ENCODE results near the gene HADHA.

DNA sequence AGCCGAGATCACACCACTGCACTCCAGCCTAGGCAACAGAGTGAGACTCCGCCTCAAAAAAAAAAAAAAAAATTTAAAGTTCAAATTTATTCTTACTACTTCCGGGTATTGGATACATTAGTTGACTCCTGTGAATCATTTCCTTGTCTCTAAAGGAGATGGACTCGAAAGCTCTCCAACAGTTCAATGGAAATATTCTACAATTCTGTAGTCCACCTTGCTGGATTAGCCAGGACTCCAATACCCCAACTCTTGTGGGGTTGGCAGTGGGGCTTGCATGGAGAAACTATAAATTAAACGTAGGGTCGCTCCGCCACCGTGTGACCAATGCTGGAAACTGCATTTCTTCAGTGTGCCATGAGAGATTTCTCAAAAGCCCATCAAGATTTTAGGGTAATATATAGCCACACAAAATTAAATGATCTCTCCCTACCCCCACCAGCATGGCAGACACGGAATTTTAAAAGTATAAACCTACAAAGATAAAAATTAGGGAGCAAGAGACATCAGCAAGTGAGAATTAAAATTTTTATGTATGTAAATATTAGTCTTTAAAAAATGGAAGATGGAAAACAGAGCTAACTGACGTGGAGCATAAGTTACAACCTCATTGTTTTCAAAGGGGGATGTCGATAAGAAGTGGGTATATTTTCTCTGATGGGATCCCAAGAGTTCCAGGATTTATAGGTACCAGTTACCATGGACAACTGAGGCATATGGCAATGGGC is 99.3 kb downstream of the HADHA start:
- TF ChIP-seq, protein P1, sequence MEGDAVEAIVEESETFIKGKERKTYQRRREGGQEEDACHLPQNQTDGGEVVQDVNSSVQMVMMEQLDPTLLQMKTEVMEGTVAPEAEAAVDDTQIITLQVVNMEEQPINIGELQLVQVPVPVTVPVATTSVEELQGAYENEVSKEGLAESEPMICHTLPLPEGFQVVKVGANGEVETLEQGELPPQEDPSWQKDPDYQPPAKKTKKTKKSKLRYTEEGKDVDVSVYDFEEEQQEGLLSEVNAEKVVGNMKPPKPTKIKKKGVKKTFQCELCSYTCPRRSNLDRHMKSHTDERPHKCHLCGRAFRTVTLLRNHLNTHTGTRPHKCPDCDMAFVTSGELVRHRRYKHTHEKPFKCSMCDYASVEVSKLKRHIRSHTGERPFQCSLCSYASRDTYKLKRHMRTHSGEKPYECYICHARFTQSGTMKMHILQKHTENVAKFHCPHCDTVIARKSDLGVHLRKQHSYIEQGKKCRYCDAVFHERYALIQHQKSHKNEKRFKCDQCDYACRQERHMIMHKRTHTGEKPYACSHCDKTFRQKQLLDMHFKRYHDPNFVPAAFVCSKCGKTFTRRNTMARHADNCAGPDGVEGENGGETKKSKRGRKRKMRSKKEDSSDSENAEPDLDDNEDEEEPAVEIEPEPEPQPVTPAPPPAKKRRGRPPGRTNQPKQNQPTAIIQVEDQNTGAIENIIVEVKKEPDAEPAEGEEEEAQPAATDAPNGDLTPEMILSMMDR (IDR thresholded peaks at IDR 0.05; ENCODE audit: low read length): peak; percentile 93
- TF ChIP-seq EZH2 (IDR thresholded peaks at IDR 0.05; ENCODE audit: borderline replicate concordance, low read length): no peak
